SJSA1 (cell line): ENCODE results near the gene IRS1. TPM values are rescaled to one million over a fixed set of nuclear protein-coding genes. Genes with fewer than 3 reads are reported as not detected.

ENCODE experiments used
- DNase-seq, 2 experiments: peaks; one replicate each; pipeline ENCODE4 v3.0.0-alpha.2; 2015 to 2020; ENCODE audit warnings: low spot score in 2 of 2, low read depth in 1 of 2
- H3K27ac ChIP-seq: fragments of 250-450 bp; sonication (Bioruptor Pico); 2 replicates; pipeline ENCODE4 v1.5.1; 2020; ENCODE audit warnings: mild to moderate bottlenecking, moderate library complexity
- H3K27me3 ChIP-seq: fragments of 250-450 bp; sonication (Bioruptor Pico); replicated peaks from 2 replicates; pipeline ENCODE4 v1.5.1; 2020; ENCODE audit warnings: mild to moderate bottlenecking, moderate library complexity
- H3K36me3 ChIP-seq: fragments of 250-450 bp; sonication (Bioruptor Pico); 2 replicates; pipeline ENCODE4 v1.5.1; 2020; ENCODE audit warnings: mild to moderate bottlenecking
- H3K4me1 ChIP-seq: fragments of 250-450 bp; sonication (Bioruptor Pico); replicated peaks from 2 replicates; pipeline ENCODE4 v1.6.1; 2021; ENCODE audit warnings: mild to moderate bottlenecking
- H3K4me3 ChIP-seq: fragments of 250-450 bp; sonication (Bioruptor Pico); 2 replicates; pipeline ENCODE4 v1.5.1; 2020; ENCODE audit warnings: mild to moderate bottlenecking
- H3K9me3 ChIP-seq: fragments of 250-450 bp; sonication (Bioruptor Pico); replicated peaks from 2 replicates; pipeline ENCODE4 v1.5.1; 2020; ENCODE audit warnings: mild to moderate bottlenecking
- total RNA-seq: library from RNA; depleted of rRNA; stranded (reverse); fragments of >200 nt; shearing (Covaris generic); gene quantifications from 2 replicates; pipeline ENCODE4 v1.2.3, GENCODE V29; 2014

Gene IRS1
- total RNA-seq, 1 experiment from 2014 or later = 19.2 TPM

- H3K4me3 ChIP-seq = no peak overlapping the region
- H3K4me1 ChIP-seq = peaks cover 7% of the 10 kb centered on the region
- no peak overlapping the region for H3K27ac ChIP-seq
- peaks cover 25% of the 10 kb centered on the region for H3K36me3 ChIP-seq
- no peak for DNase-seq
- H3K27me3 ChIP-seq = no peaks in the 10 kb centered on the region
- no peaks in the 10 kb centered on the region for H3K9me3 ChIP-seq
Observed at GRCh38 chr2:226747288-226747687, 52.3 kb downstream of the IRS1 start.

GRCh38 chr2:226746196-226746800 is 53.3 kb downstream of the IRS1 start:
- no peak overlapping the region for H3K27ac ChIP-seq
- no peak for DNase-seq
- no peak overlapping the region for H3K4me3 ChIP-seq
- H3K4me1 ChIP-seq = peaks cover 17% of the 10 kb centered on the region
- peaks cover 27% of the 10 kb centered on the region for H3K36me3 ChIP-seq
- no peaks in the 10 kb centered on the region for H3K27me3 ChIP-seq
- no peaks in the 10 kb centered on the region for H3K9me3 ChIP-seq

GRCh38 chr2:226743915-226744314 is 55.7 kb downstream of the IRS1 start:
- Histone ChIP-seq H3K9me3 (no peaks in the 10 kb centered on the region), H3K4me1 (peaks cover 35% of the 10 kb centered on the region), H3K36me3 (peaks cover 18% of the 10 kb centered on the region; the same call in 1 of the 2 replicates), H3K27me3 (no peaks in the 10 kb centered on the region), H3K27ac (no peak overlapping the region), H3K4me3 (no peak overlapping the region)
- DNase-seq = no peak

- Histone ChIP-seq H3K27me3 (no peaks in the 10 kb centered on the region), H3K27ac (peak overlapping the region; percentile 26; the same call in 1 of the 2 replicates), H3K4me3 (no peak overlapping the region), H3K9me3 (no peaks in the 10 kb centered on the region), H3K4me1 (peaks cover 47% of the 10 kb centered on the region), H3K36me3 (peaks cover 16% of the 10 kb centered on the region)
- peak; percentile 47 to 59 for DNase-seq
Observed at GRCh38 chr2:226742347-226742746, 57.3 kb downstream of the IRS1 start.

- Histone ChIP-seq H3K4me1 (peaks cover 47% of the 10 kb centered on the region), H3K27me3 (no peaks in the 10 kb centered on the region), H3K4me3 (no peak overlapping the region), H3K27ac (peak overlapping the region; percentile 50), H3K9me3 (no peaks in the 10 kb centered on the region), H3K36me3 (peaks cover 21% of the 10 kb centered on the region)
- no peak for DNase-seq
Observed at GRCh38 chr2:226740039-226740648, 59.5 kb downstream of the IRS1 start.

GRCh38 chr2:226739545-226740030 is 60.0 kb downstream of the IRS1 start:
- H3K9me3 ChIP-seq = no peaks in the 10 kb centered on the region
- H3K27me3 ChIP-seq = no peaks in the 10 kb centered on the region
- no peak overlapping the region for H3K4me3 ChIP-seq
- peak overlapping the region; percentile 50 for H3K27ac ChIP-seq
- no peak for DNase-seq
- H3K36me3 ChIP-seq = peaks cover 26% of the 10 kb centered on the region
- peaks cover 52% of the 10 kb centered on the region for H3K4me1 ChIP-seq

GRCh38 chr2:226738821-226739544 is 60.6 kb downstream of the IRS1 start:
- H3K36me3 ChIP-seq = peaks cover 28% of the 10 kb centered on the region
- no peak overlapping the region for H3K4me3 ChIP-seq
- peak; percentile 54 to 55 for DNase-seq
- no peaks in the 10 kb centered on the region for H3K27me3 ChIP-seq
- peaks cover 52% of the 10 kb centered on the region for H3K4me1 ChIP-seq
- peak overlapping the region; percentile 50 for H3K27ac ChIP-seq
- H3K9me3 ChIP-seq = no peaks in the 10 kb centered on the region

- Histone ChIP-seq H3K27ac (peak overlapping the region; percentile 50), H3K4me1 (peaks cover 52% of the 10 kb centered on the region), H3K4me3 (no peak overlapping the region), H3K27me3 (no peaks in the 10 kb centered on the region), H3K36me3 (peaks cover 28% of the 10 kb centered on the region), H3K9me3 (no peaks in the 10 kb centered on the region)
- peak in 1 of 2 experiments; percentile 42 for DNase-seq
Observed at GRCh38 chr2:226738191-226738820, 61.3 kb downstream of the IRS1 start.

GRCh38 chr2:226736382-226736781 is 63.2 kb downstream of the IRS1 start:
- Histone ChIP-seq H3K4me3 (no peak overlapping the region), H3K9me3 (no peaks in the 10 kb centered on the region), H3K27ac (no peak overlapping the region), H3K27me3 (no peaks in the 10 kb centered on the region), H3K36me3 (peaks cover 26% of the 10 kb centered on the region), H3K4me1 (peaks cover 35% of the 10 kb centered on the region)
- DNase-seq = no peak

GRCh38 chr2:226733927-226734564 is 65.6 kb downstream of the IRS1 start:
- Histone ChIP-seq H3K36me3 (peaks cover 26% of the 10 kb centered on the region), H3K27ac (no peak overlapping the region), H3K27me3 (no peaks in the 10 kb centered on the region), H3K4me1 (peaks cover 19% of the 10 kb centered on the region), H3K4me3 (no peak overlapping the region), H3K9me3 (no peaks in the 10 kb centered on the region)
- no peak for DNase-seq

- H3K27ac ChIP-seq = no peak overlapping the region
- no peaks in the 10 kb centered on the region for H3K9me3 ChIP-seq
- DNase-seq = no peak
- H3K4me1 ChIP-seq = peaks cover 11% of the 10 kb centered on the region
- H3K27me3 ChIP-seq = no peaks in the 10 kb centered on the region
- peaks cover 26% of the 10 kb centered on the region for H3K36me3 ChIP-seq
- no peak overlapping the region for H3K4me3 ChIP-seq
Observed at GRCh38 chr2:226733189-226733858, 66.3 kb downstream of the IRS1 start.

- H3K27ac ChIP-seq = no peak overlapping the region
- no peaks in the 10 kb centered on the region for H3K27me3 ChIP-seq
- DNase-seq = no peak
- no peak overlapping the region for H3K4me3 ChIP-seq
- peaks cover 5% of the 10 kb centered on the region for H3K4me1 ChIP-seq
- H3K9me3 ChIP-seq = no peaks in the 10 kb centered on the region
- H3K36me3 ChIP-seq = peaks cover 23% of the 10 kb centered on the region
Observed at GRCh38 chr2:226732478-226733188, 67.0 kb downstream of the IRS1 start.
